GM19372 (cell line): ENCODE data around the gene RTN1.

Source experiments
- ATAC-seq: cut with Tn5 transposase; IDR thresholded peaks from one replicate; pipeline ENCODE4 v1.9.1; 2021; ENCODE audit warnings: mild to moderate bottlenecking, low read depth, moderate library complexity; ENCODE audit not compliant: unreplicated experiment

The RTN1 gene

GRCh38 chr14:59870277-59871165 lies at the start of gene RTN1:
RTN1 (minus strand) TSS chr14:59870776; CDS start chr14:59870630, 146 bp downstream.
- ATAC-seq = peak; percentile 46

- no peak for ATAC-seq
These were observed 49.8 kb upstream of the RTN1 start for GRCh38 chr14:59920378-59920683.

- ATAC-seq = peak; percentile 20
These were observed 49.2 kb upstream of the RTN1 start, which contains the start of gene LRRC9 for GRCh38 chr14:59919570-59920377. LRRC9 (plus strand) TSS chr14:59920144.

GRCh38 chr14:59918824-59919569 lies 48.4 kb upstream of the RTN1 start:
- peak; percentile 50 for ATAC-seq

- no peak for ATAC-seq
These were observed 42.6 kb upstream of the RTN1 start for GRCh38 chr14:59913187-59913586.

- no peak for ATAC-seq
These were observed 41.9 kb upstream of the RTN1 start for GRCh38 chr14:59912443-59912842.

- ATAC-seq = no peak
These were observed 34.6 kb upstream of the RTN1 start for GRCh38 chr14:59905188-59905587.

- no peak for ATAC-seq
These were observed 33.6 kb upstream of the RTN1 start for GRCh38 chr14:59904184-59904583.

GRCh38 chr14:59900556-59900955 lies 30.0 kb upstream of the RTN1 start:
- ATAC-seq = no peak

- ATAC-seq = no peak
These were observed 27.3 kb upstream of the RTN1 start for GRCh38 chr14:59897757-59898383.

GRCh38 chr14:59895721-59896120 lies 25.1 kb upstream of the RTN1 start:
- no peak for ATAC-seq

- ATAC-seq = no peak
These were observed 20.1 kb upstream of the RTN1 start for GRCh38 chr14:59890676-59891075.

GRCh38 chr14:59882957-59883356 lies 12.4 kb upstream of the RTN1 start:
- no peak for ATAC-seq

GRCh38 chr14:59871166-59871495 lies 555 bp upstream of the RTN1 start:
- no peak for ATAC-seq

- no peak for ATAC-seq
These were observed 958 bp downstream of the RTN1 start for GRCh38 chr14:59869381-59870255.

GRCh38 chr14:59868021-59868420 lies 2.6 kb downstream of the RTN1 start:
- ATAC-seq = no peak

- no peak for ATAC-seq
These were observed 6.6 kb downstream of the RTN1 start for GRCh38 chr14:59863806-59864525.

- no peak for ATAC-seq
These were observed 13.2 kb downstream of the RTN1 start for GRCh38 chr14:59857328-59857727.

GRCh38 chr14:59852350-59852749 lies 18.2 kb downstream of the RTN1 start:
- no peak for ATAC-seq
